Activated T-helper 1 cell treated with Interleukin-2 at 50 U/mL for 16 hours (primary cell): ENCODE results near the gene NPB.

Experiments
- DNase-seq: peaks from one replicate; pipeline ENCODE4 v3.0.0-alpha.2; 2020; ENCODE audit warnings: low read depth

Gene NPB

DNA sequence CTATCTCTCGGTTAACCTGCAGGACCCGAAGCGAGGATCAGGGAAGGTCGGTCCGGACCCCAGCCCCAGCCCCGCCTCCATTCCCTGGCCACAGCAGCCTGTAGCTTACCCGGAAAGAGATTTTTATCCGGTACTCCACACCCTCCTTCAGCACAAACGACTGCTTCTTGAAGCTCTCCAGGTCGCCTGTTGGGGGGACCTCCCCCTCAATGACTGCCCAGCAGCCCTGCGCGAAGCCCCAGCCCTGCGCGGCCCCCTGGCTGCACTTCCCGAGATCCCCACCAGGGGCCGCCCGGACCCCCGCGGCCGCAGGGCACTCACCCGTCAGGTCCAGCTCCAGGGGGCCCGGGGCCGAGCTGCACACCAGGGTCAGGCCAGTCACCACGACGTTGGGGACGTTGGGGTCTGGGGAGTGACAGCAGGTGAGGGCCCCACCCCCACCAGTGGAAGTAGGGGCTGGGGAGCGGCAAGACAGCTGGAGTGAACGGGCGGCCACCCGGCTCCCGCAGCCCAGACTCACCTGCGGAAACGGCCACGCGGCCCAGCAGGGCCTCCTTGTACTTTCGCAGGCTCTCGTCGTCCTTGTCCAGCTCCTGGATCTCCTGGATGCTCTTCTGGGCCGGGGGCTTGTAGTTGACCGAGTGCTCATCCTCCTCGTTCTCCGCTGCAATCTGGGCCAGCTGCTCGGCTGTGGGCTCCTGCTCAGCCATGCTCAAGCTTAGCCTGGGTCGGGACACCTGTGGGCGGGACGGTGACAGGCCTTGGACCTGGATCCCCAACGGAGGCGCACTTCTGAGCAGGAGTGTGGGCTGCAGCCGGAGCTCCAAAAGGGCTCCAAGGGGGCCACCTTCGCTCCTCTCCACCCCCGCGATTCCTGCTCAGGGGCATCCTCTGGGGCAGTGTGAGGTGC, 32.6 kb upstream of the NPB start:
- DNase-seq = no peak

DNA sequence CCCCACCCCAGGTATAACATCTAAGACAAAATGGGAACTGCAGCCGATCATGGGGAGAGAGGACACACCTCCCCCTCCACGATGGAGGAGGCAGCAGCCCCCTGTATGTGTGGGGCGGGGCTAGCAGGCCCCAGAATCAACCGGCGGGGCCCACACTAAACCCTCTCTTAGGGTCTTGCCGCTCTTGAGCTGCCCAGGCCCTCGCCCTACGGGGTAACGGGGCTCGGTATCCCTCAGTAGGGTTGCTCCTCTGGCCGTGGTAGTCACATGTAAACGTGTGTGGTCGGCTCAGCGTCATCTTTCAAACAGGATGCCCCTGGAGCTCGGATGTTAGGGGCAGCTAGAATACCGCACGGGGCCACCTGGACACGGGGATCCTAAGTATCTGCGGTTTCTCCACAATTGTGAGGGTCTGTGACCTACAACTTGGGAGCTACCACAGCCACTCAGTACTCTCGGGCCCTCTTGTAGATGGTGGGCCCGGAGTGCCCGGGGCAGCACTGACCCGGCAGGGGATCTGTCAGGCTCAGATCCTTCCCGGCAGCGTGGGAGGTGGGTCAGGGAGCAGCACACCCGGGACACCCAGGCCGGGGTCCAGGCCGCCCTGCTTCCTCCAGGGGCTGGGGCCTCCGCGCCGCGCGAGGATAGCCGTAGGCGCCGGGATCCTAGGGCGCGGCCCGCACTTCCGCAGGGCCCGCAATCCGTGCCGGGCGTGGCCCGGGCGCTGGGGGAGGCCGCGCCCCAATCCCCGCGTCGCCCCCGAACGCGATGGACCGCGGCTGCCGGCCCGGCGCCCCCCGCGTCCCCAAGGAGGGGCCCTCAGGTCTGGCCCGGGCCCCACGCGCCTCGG, 31.7 kb upstream of the NPB start:
- DNase-seq = peak; percentile 30

DNA sequence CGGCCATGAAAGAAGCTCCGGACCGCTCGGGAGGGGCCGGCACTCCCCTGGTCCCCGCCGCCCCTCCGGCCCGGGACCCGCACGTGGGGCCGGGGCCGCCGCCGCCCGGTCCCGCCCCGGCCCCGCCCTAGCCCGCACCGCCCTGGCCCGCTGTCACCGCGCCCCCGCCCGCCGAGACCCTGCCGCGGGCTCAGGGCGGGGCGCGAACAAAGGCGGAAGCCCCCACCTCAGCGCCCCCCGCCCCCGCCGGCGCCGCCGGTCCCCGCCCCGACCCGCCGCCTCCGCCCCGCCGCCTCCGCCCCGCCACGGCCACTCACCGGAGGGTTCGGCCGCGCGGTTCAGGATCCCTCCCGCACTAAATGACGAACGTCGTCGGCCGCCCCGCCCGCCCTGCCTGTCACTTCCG, 31.1 kb upstream of the NPB start, which contains the start of gene ARHGDIA:
Gene ARHGDIA, minus strand, starts transcription at position 357 of the 406 bp plus-strand sequence. CDS start 1,407 bp downstream, outside the sequence.
- DNase-seq = no peak

DNA sequence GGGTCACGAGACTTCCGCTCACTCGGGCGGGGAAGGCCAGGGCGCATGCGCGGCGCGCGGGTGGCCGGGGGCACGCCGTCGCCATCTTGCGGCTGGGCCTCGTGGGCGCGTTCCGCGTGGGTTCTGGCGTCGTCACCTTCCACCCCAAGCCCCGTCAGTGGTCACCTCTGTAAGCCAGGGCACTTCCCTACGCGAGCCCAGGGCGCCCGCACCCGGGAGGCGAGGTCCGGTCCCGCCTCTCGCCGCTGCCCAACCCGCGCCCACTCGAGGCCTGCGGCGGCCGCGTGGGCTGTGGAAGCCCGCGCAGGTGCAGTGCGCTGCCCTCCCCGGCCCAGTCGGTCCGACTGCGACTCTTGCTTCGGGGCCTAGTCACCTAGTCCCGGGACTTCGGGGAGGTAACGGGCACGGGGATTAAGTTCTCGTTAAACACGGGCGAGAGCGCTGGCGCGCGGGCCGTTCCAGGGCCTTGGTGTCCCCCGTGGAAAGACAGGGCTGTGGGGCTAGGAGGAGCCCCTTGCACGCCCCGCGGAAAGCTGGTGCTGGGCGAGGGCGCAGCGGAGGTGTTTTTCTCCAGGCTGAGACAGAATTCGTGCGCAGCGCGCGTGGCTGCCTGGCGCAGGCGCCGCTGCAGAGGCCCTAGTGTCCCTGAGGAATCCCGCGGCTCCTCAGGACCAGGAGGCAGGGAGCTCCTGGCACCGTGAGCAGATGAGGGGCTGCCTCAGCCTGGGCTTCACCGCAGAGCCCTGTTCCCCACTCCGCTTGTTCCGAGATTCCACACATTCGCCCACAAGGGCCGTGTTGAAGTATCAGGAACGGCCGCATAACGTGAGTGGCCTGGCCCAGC, 30.4 kb upstream of the NPB start:
- DNase-seq = peak; percentile 96

DNA sequence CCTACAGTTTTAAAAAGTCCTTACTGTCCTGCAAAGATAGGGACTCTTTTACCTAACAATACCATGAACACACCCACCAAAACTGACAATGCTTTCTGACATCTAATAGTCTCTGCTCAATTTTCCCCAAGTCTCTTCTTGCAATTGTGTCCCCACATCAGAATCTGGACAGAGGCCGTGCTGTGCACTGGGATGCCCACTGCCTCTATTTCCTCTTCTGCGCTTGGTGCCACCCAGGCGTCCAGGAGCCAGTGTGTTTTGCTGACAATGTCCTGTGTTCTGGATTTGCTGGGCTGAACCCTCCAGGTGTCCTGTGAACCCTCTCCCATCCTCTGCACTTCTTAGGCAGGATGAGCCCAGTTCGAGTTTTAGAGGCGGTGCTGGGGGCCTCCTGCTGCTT, 24.5 kb upstream of the NPB start:
- DNase-seq = no peak

DNA sequence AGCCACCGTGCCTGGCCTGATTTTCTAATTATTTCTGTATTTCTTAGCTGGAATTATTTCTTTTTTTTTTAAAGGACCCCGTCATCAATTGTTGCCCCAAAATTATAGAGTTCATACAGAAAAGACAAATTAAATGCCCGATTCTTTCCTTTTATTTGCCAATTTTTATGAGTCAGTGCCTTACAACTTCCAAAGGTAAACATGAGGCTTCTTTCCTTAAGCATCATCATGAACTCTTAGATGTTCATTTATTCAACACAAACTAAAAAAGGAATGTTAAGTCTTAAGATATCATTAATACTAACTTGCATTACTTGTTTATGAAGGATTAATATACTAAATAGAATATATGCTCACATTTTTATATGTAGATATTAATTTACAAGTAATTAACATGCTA, 23.7 kb upstream of the NPB start:
- DNase-seq = no peak

DNA sequence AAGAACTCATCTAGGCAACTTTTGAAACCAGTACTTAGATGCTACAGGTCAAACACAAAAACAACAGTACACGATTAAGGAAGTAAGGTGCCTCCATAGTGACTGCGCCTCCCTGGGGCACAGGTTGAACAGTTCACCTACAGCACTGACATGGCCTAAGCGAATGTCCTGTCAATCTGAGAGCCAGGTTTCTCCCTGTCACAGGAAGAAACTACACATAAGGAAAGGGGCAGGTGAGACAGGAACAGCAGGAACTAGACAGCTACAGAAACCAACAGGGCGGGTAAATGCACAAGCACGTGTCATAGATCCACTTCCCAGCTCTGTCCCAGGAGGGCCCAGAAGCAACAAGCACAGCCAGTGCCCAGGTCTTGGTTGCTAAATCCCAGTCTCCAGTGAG, 22.9 kb upstream of the NPB start:
- DNase-seq = no peak

DNA sequence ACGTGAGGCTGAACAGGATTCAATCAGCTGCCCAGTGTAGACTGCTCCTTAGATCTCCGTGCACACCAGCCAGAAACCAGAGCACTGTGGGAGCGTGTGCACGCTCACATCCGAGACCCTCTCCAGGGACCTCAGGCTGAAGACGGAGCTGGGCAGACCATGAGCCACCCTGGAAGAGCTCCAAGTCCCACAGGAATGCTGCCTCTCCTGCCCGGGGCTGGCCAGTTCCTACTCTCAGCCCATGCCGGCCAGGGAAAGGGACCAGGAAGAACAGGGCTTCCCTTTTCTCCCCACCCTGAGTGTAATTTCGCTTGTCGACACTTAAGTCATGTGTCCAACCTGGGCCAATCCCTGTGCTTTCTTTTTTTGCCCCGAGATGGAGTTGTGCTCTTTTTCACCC, 17.5 kb upstream of the NPB start:
- no peak for DNase-seq

DNA sequence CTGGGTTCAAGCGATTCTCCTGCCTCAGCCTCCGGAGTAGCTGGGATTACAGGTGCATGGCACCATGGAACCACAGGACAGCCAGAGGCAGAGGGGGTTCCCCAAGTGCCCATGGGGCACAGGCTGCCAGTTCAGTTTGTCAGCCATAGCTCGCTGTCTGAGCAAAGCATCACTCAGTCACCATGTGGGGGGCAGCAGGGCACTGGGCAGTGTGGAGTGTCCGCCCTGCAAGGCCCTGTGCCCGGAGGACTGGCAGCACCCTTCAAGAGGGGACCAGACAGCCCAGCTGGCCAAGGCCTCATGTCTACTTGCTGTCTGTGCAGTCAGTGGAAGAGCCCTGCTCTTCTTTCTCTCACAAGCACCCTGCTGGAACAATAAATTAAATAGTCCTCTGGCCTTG, 17.1 kb upstream of the NPB start:
- no peak for DNase-seq

DNA sequence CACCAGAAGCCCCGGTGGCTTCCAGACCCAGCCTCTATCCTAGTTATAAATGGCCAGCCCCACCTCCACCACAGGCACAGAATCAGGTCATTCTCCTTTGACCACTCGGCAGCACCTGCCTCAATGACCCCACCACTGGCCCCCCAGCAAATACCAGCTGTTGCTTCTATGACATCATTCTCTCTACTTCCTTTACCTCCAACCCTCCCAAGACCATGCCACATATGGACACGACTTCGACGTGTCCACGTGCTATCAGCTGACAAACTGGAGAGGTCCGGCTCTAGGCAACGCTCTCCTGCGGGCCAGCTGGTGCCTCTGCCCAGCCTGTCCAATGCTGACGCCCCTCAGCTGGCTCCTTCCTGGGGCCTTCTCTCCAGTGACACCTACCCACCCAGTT, 16.6 kb upstream of the NPB start:
- DNase-seq = no peak

DNA sequence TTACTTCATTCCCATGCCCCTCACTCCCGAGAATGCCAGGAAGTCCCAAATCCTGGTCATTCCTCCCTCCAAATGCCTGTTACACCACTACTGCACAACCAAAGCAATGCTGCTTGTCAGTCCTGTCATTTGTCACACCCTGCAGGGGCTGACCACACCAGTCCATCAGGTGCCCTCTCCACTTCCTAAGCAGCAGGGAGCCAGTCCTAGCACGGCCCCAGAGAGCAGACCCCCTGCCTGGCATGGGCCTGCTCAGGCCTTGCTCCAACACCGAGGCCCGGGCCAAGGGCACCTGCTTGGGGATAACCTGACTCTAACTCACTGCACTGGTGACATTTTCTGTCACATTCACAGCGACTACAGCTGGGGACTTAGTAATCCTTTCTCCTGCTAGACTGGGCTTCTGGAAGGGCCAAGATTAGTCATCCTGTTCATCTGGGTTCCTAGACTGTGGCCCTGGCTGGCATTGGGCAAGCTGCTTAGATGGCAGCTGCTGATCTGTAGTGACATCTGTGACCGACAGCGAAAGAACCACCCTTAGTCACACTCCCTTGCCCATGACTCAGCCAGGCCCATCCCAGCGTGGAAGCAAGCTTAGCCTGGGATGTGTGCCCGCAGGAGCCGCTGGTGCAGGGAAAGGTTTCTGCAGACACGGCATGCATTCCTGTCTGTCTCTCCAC, 16.0 kb upstream of the NPB start:
- no peak for DNase-seq

DNA sequence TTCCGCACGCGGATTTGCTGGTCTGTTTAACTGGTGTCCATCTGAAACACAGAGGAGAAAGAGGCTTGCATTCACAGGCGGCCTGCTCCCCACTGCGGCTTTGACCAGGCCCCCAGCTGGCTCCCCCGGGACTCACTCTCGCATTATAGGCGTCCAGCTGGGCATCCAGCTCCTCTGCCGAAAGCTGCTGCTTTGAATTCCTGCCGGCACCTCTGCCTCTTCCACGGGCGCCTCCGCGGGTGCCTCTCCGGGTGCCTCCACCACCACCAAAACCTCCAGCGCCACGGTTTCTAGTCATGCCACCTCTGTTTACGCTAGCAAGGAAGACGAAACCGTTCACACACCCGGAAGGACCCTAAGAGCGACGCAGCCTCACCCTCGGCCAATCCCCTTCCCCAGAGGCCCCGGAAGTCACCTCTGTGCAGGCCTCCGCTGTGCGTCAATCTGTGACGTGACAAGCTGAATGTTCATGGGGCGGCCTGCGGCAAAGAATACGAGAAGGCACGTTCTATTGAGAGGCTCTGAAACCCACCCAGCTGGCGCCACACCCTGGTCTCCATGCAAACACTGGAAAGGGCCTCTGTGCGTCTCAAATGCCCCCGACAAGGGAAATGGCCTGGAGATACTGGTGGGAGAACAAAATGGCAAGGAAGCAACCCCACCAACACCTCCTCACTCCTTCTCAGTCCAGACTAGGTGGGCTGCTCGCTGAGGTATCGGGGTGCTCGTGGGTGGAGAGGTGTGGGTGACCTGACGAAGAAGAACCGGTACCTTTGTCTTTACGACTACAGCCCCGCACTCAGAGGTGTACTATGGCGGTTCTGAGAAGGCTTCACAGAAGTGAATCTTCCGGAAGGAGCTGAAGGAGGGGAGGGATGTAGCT, 13.7 kb upstream of the NPB start:
- no peak for DNase-seq

DNA sequence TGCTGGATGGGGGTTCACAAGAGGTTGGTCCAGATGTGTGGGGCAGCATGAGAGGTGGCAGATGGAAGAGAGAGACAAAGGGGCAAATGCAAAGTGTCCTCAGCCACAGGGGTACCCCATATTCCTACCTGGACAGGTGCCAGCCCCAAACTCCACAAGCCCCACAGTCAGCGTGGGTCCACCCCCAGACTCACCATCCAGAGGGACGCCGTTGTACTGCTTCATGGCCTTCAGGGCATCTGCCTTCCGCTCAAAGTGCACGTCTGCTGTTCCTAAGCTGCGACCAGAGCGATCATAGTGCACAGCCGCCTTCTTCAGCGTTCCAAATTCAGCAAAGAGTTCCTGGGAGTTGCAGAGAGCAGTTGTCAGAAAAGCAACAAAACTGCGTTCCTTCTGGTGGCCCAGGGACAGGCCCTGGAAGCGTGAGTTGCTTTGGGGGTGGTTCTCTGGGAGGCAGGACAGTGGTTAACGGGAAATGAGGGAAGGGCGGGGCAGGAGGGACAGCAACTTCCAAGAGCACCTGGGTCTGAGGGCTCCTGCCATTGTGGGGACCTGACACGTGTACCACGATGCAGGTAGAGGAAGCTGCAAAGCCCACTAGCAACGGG, 12.9 kb upstream of the NPB start:
- no peak for DNase-seq

DNA sequence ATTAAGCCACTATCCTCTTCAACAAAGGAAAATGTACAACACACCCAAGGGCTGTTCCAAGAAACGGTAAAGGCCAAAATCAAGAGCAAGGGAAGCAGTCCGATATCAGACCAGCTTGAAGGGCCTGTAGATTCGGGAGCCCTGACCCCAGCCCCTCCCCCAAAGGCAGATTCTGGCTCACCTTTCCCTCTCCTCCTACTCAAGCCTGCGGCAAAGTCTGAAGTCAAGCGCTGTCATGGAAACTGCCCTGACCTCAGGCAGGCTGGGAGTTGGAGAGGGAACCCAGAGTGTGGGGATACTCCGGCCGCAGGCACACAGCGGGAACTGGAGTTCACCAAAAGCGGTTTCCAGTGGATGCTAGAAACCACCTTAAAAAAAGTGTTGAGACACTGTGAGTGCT, 12.4 kb upstream of the NPB start:
- no peak for DNase-seq

DNA sequence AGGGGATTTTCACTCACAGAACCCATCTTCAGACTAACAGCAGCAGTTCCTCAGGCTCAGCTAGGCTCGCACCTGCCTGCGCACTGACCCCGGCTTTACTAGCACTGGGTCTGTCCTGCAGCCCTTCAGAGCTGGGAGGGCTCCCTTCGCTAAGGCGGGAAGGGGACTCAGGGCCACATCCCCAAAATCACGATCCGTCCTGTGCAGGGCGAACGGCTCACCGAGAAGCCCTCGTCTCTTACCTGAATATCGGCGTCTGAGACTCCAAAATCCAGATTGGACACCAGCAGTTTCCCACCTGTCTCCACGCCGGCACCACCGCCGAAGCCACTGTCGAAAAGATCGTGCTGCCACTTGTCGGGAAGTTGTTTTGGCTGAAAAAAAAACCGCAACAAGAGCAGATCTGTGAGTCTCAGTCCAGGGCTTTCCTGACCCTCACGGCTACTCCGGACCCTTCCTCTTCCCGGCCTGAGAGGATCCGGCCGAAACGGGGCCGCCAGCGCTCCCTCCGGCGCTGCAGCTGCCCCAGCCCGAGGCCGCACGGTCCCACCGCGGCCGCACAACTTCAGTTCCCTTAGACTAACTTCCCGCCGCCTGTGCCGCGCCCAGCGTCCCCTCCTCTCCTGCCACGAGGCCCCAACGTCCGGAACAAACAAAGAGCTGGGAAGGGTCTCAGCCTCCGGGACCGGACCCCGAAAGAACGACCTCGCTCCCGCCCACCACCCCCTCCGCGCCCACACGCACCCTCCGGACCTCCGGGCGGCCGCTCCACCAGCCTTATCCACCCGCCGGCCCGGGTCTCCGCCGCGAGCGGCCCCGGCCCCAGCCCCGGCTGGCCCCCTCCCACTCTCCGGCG, 11.4 kb upstream of the NPB start:
- no peak for DNase-seq

DNA sequence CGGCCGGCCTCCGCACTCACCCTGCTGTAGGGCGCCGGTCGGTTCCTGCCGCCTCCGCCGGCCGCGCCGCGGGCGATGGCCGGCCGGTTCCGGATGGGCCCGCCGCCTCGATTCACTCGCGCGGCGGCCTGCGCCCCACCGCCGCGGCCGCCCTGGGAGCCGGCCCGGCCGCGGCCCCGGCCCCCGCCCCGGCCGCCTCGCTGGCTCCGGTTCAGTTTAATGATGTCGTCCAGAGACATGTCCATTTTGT, 10.8 kb upstream of the NPB start:
- no peak for DNase-seq

DNA sequence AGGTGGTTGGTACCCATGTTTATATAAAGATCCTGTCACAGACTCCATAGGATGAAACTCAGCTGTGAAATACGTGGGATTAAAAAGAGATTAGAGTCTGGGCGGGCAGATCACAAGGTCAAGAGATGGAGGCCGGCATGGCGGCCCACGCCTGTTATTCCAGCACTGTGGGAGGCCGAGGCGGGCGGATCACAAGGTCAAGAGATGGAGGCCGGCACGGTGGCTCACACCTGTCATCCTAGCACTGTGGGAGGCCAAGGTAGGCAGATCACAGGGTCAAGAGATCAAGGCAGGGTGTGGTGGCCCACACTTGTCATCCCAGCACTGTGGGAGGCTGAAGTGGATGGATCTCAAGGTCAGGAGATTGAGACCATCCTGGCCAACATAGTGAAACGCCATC, 6.6 kb upstream of the NPB start:
- DNase-seq = no peak

DNA sequence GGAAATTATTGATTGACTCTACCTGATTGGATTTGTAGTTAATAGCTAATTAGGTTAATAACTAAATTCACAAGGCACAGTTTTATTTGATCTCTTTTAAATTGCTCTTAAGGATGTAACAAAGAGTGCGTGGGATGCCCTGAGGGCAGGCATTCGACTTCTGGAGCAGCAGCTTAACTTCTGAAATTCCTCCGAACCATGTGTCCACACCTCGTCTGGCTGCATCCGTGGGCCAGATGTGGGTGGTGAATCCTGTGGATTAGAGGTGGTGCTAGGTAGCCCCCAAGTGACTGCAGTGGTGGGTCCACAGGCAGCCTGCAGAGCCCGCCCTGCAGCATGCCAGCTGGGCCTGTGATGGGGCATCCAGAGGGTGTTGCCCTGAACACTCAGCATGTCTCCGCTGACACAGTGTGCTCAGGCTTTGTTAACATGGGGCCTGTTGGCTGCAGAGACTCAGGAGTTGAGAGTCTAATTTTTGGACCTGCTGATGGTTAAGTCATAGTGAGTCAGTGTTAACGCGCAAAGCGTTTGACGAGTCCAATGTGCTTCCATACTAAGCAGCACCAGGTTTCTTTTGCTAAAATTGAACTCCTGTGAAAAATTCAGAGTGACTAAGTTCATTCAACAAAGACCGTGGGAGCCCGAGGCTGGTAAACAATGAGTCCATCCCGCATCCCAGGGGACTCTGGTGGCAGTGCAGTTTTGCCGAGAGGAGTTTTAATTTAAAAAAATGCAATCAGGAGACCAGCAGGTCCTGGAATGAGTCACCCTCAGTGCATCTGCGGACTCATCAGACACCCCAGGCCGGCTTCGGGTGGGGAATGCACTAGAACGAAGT, 3.8 kb upstream of the NPB start:
- DNase-seq = no peak

DNA sequence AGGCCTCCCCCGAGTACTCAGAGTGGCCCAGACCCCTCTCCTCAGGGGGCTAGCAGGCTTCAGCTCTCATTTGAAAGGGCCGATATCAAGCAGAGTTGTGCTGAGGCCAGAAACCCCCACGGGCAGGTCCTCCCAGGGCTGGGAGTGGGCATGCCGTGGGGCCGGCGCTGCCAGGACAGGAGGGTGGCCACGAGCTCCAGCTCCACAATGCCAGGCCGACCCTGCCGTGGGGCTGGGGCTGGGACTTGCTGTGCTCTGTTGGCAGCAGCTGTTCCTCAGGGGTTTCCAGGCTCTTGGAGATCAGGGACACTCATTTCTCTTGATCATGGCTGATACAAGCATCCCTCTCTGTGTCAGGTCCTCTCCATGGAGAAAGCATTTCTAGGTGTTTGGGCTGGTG, 3.2 kb upstream of the NPB start:
- DNase-seq = no peak
